IPS DF 6.9 (cell line): ENCODE data around the gene IFNLR1.

Source experiments
- DNase-seq: peaks from one replicate; pipeline ENCODE4 v3.0.0-alpha.2; 2013; ENCODE audit warnings: low read depth, low spot score
- H3K27ac ChIP-seq: one replicate; pipeline ENCODE4 v1.5.1; 2013; ENCODE audit warnings: low read length, control low read depth
- H3K27me3 ChIP-seq: 2 replicates; pipeline ENCODE4 v1.6.1; 2013; ENCODE audit warnings: mild to moderate bottlenecking, low read length; ENCODE audit not compliant: control insufficient read depth, insufficient read depth
- H3K36me3 ChIP-seq: 2 replicates; pipeline ENCODE4 v1.6.1; 2013; ENCODE audit warnings: low read length; ENCODE audit not compliant: control insufficient read depth, insufficient read depth
- H3K4me1 ChIP-seq: 2 replicates; pipeline ENCODE4 v1.6.1; 2013; ENCODE audit warnings: low read length; ENCODE audit not compliant: control insufficient read depth, insufficient read depth
- H3K4me3 ChIP-seq: 2 replicates; pipeline ENCODE4 v1.5.1; 2013; ENCODE audit warnings: mild to moderate bottlenecking, low read length
- H3K9me3 ChIP-seq: 2 replicates; pipeline ENCODE4 v1.6.1; 2013; ENCODE audit warnings: low read length, inconsistent platforms; ENCODE audit not compliant: control insufficient read depth, insufficient read depth
- WGBS: extraction: QIAGEN DNeasy Blood & Tissue Kit; methylation state at CpG from one replicate; pipeline ENCODE4 v1.1.7; 2013; ENCODE audit warnings: mixed read lengths, missing lambda C conversion rate; ENCODE audit not compliant: insufficient read length, insufficient coverage; 5-methylcytosine and 5-hydroxymethylcytosine counted together

Gene IFNLR1

GRCh38 chr1:24150234-24151174, 36.6 kb downstream of the IFNLR1 start:
- Histone ChIP-seq H3K27ac (no peak overlapping the region), H3K9me3 (no peaks in the 10 kb centered on the region), H3K4me1 (peaks cover 8% of the 10 kb centered on the region; the same call in 1 of the 2 replicates), H3K27me3 (no peaks in the 10 kb centered on the region), H3K4me3 (peak overlapping the region; percentile 3; the same call in 1 of the 2 replicates), H3K36me3 (no peaks in the 10 kb centered on the region)
- DNase-seq: peak; percentile 92
- WGBS: no CpG with 5 or more reads among the region's 36 CpGs

- no CpG with 5 or more reads among the region's 5 CpGs for WGBS
- H3K4me3 ChIP-seq: no peak overlapping the region
- H3K9me3 ChIP-seq: no peaks in the 10 kb centered on the region
- DNase-seq: no peak
- no peaks in the 10 kb centered on the region for H3K27me3 ChIP-seq
- no peak overlapping the region for H3K27ac ChIP-seq
- H3K36me3 ChIP-seq: no peaks in the 10 kb centered on the region
- H3K4me1 ChIP-seq: peaks cover 5% of the 10 kb centered on the region; the same call in 1 of the 2 replicates
Observed at GRCh38 chr1:24149866-24150233, 37.2 kb downstream of the IFNLR1 start.

- peaks cover 4% of the 10 kb centered on the region; the same call in 1 of the 2 replicates for H3K4me1 ChIP-seq
- H3K4me3 ChIP-seq: no peak overlapping the region
- H3K9me3 ChIP-seq: no peaks in the 10 kb centered on the region
- H3K27me3 ChIP-seq: no peaks in the 10 kb centered on the region
- no peaks in the 10 kb centered on the region for H3K36me3 ChIP-seq
- WGBS: no CpG with 5 or more reads among the region's 6 CpGs
- no peak for DNase-seq
- no peak overlapping the region for H3K27ac ChIP-seq
Observed at GRCh38 chr1:24147816-24148215, 39.3 kb downstream of the IFNLR1 start.

GRCh38 chr1:24147194-24147593, 39.9 kb downstream of the IFNLR1 start:
- no peak for DNase-seq
- H3K27me3 ChIP-seq: no peaks in the 10 kb centered on the region
- H3K27ac ChIP-seq: no peak overlapping the region
- no peaks in the 10 kb centered on the region for H3K9me3 ChIP-seq
- WGBS: no CpG with 5 or more reads among the region's 9 CpGs
- H3K4me1 ChIP-seq: peaks cover 2% of the 10 kb centered on the region; the same call in 1 of the 2 replicates
- no peak overlapping the region for H3K4me3 ChIP-seq
- no peaks in the 10 kb centered on the region for H3K36me3 ChIP-seq

- H3K4me3 ChIP-seq: no peak within 1 kb of the TSS
- no CpG with 5 or more reads among the region's 22 CpGs for WGBS
- H3K27ac ChIP-seq: no peak within 1 kb of the TSS
- no peaks in the 10 kb centered on the region for H3K9me3 ChIP-seq
- no peaks in the 10 kb centered on the region for H3K36me3 ChIP-seq
- DNase-seq: no peak
- no peaks in the 10 kb centered on the region for H3K4me1 ChIP-seq
- no peaks in the 10 kb centered on the region for H3K27me3 ChIP-seq
Observed at GRCh38 chr1:24142546-24143534, 44.2 kb downstream of the IFNLR1 start, which contains the start of gene IL22RA1. Gene IL22RA1 (minus strand): TSS chr1:24143140. CDS start chr1:24143082, 58 bp downstream.

- H3K36me3 ChIP-seq: no peaks in the 10 kb centered on the region
- no peaks in the 10 kb centered on the region for H3K27me3 ChIP-seq
- H3K4me3 ChIP-seq: no peak overlapping the region
- no CpG with 5 or more reads among the region's 10 CpGs for WGBS
- DNase-seq: no peak
- H3K9me3 ChIP-seq: no peaks in the 10 kb centered on the region
- H3K4me1 ChIP-seq: no peaks in the 10 kb centered on the region
- no peak overlapping the region for H3K27ac ChIP-seq
Observed at GRCh38 chr1:24141311-24141997, 45.6 kb downstream of the IFNLR1 start.

- H3K27ac ChIP-seq: no peak overlapping the region
- WGBS: no CpG with 5 or more reads among the region's 17 CpGs
- H3K27me3 ChIP-seq: no peaks in the 10 kb centered on the region
- no peak for DNase-seq
- no peaks in the 10 kb centered on the region for H3K9me3 ChIP-seq
- no peaks in the 10 kb centered on the region for H3K36me3 ChIP-seq
- no peak overlapping the region for H3K4me3 ChIP-seq
- H3K4me1 ChIP-seq: no peaks in the 10 kb centered on the region
Observed at GRCh38 chr1:24140741-24141181, 46.3 kb downstream of the IFNLR1 start.

GRCh38 chr1:24139841-24140425, 47.2 kb downstream of the IFNLR1 start:
- no peaks in the 10 kb centered on the region for H3K27me3 ChIP-seq
- WGBS: no CpG with 5 or more reads among the region's 11 CpGs
- no peak overlapping the region for H3K27ac ChIP-seq
- no peaks in the 10 kb centered on the region for H3K4me1 ChIP-seq
- no peaks in the 10 kb centered on the region for H3K9me3 ChIP-seq
- no peak overlapping the region for H3K4me3 ChIP-seq
- H3K36me3 ChIP-seq: no peaks in the 10 kb centered on the region
- no peak for DNase-seq

GRCh38 chr1:24139222-24139489, 47.9 kb downstream of the IFNLR1 start:
- no peaks in the 10 kb centered on the region for H3K4me1 ChIP-seq
- H3K4me3 ChIP-seq: no peak overlapping the region
- H3K9me3 ChIP-seq: no peaks in the 10 kb centered on the region
- H3K27me3 ChIP-seq: no peaks in the 10 kb centered on the region
- no peak for DNase-seq
- no CpG with 5 or more reads among the region's 2 CpGs for WGBS
- no peak overlapping the region for H3K27ac ChIP-seq
- H3K36me3 ChIP-seq: no peaks in the 10 kb centered on the region
